VCaP (cell line): Measurements from ENCODE around the gene HLX.

Source experiments
- H3K27ac ChIP-seq: fragments of 450-650 bp; 2 replicates; pipeline ENCODE4 v1.5.1; 2017
- CTCF ChIP-seq: fragments of 450-650 bp; conservative IDR thresholded peaks from 2 replicates; pipeline ENCODE4 v1.5.1; 2017; ENCODE audit warnings: mild to moderate bottlenecking, moderate library complexity

HLX gene

GRCh38 chr1:220928725-220929300 lies 49.6 kb downstream of the HLX start:
- TF ChIP-seq CTCF: no peak
- H3K27ac ChIP-seq: no peak overlapping the region

GRCh38 chr1:220929304-220929703 lies 50.1 kb downstream of the HLX start:
- no peak for TF ChIP-seq CTCF
- H3K27ac ChIP-seq: no peak overlapping the region
